Measurements from ENCODE around the gene PREP.

DNA sequence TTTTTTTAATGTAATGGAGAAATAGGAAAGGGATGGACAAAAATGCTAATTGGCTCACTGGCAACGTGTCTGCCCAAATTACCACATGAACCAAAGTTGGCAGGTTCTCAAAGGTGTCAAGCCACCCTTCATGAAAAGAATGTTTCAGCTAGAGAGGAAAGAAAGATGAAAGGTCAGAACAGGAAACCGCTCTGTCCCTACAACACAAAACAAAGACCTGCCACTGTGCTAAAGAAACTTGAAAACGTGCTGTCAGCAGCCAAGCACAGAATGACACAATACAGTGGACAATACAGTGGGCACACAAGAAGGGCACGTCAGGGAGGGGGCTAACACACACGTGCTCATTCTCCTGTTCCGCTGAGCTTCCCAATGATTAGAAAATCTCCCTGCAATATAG lies 4.9 kb downstream of the PREP start:
- TF ChIP-seq, protein P1, sequence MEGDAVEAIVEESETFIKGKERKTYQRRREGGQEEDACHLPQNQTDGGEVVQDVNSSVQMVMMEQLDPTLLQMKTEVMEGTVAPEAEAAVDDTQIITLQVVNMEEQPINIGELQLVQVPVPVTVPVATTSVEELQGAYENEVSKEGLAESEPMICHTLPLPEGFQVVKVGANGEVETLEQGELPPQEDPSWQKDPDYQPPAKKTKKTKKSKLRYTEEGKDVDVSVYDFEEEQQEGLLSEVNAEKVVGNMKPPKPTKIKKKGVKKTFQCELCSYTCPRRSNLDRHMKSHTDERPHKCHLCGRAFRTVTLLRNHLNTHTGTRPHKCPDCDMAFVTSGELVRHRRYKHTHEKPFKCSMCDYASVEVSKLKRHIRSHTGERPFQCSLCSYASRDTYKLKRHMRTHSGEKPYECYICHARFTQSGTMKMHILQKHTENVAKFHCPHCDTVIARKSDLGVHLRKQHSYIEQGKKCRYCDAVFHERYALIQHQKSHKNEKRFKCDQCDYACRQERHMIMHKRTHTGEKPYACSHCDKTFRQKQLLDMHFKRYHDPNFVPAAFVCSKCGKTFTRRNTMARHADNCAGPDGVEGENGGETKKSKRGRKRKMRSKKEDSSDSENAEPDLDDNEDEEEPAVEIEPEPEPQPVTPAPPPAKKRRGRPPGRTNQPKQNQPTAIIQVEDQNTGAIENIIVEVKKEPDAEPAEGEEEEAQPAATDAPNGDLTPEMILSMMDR (IDR thresholded peaks at IDR 0.05): no peak
- TF ChIP-seq POLR2A (IDR thresholded peaks at IDR 0.05): no peak
